Endodermal cell (in vitro differentiated cells): ENCODE results near the gene ARHGAP26. TPM values are rescaled to one million over a fixed set of nuclear protein-coding genes. Genes with fewer than 3 reads are reported as not detected.

Source experiments
- DNase-seq: peaks from one replicate; pipeline ENCODE4 v3.0.0-alpha.2; 2017
- H3K27ac ChIP-seq: 2 replicates; pipeline ENCODE4 v1.5.1; 2013; ENCODE audit warnings: mild to moderate bottlenecking, low read depth, low read length, moderate library complexity
- H3K27me3 ChIP-seq: 2 replicates; pipeline ENCODE4 v1.6.1; 2013; ENCODE audit warnings: mild to moderate bottlenecking, low read length, moderate library complexity; ENCODE audit not compliant: insufficient read depth, control insufficient read depth, poor library complexity, severe bottlenecking
- H3K36me3 ChIP-seq: 2 replicates; pipeline ENCODE4 v1.7.0; 2013; ENCODE audit warnings: mild to moderate bottlenecking, low read length, moderate library complexity; ENCODE audit not compliant: control insufficient read depth, insufficient read depth
- H3K4me1 ChIP-seq: one replicate; pipeline ENCODE4 v1.7.0; 2013; ENCODE audit warnings: low read length; ENCODE audit not compliant: control insufficient read depth, insufficient read depth
- H3K4me3 ChIP-seq: 2 replicates; pipeline ENCODE4 v1.5.1; 2013; ENCODE audit warnings: mild to moderate bottlenecking, low read length, moderate library complexity
- H3K9ac ChIP-seq: 2 replicates; pipeline ENCODE4 v1.6.1; 2013; ENCODE audit warnings: mild to moderate bottlenecking, low read length, moderate library complexity; ENCODE audit not compliant: poor library complexity, severe bottlenecking; ENCODE audit errors: extremely low read depth
- H3K9me3 ChIP-seq: 2 replicates; pipeline ENCODE4 v1.6.1; 2013; ENCODE audit warnings: mild to moderate bottlenecking, low read length, moderate library complexity; ENCODE audit not compliant: control insufficient read depth
- H3K27ac Mint-ChIP-seq: 2 replicates; pipeline ENCODE4 v1.8.0; 2020; ENCODE audit warnings: mixed read lengths
- H3K27me3 Mint-ChIP-seq: 2 replicates; pipeline ENCODE4 v1.8.0; 2021; ENCODE audit warnings: mild to moderate bottlenecking, mixed read lengths; ENCODE audit not compliant: insufficient read depth
- H3K36me3 Mint-ChIP-seq: 2 replicates; pipeline ENCODE4 v1.8.0; 2020; ENCODE audit warnings: low read depth, mixed read lengths
- H3K4me1 Mint-ChIP-seq: 2 replicates; pipeline ENCODE4 v1.8.0; 2020; ENCODE audit warnings: mixed read lengths
- H3K4me3 Mint-ChIP-seq: 2 replicates; pipeline ENCODE4 v1.8.0; 2020; ENCODE audit warnings: mild to moderate bottlenecking, moderate library complexity, mixed read lengths
- H3K9me3 Mint-ChIP-seq: 2 replicates; pipeline ENCODE4 v1.8.0; 2020; ENCODE audit warnings: mild to moderate bottlenecking, mixed read lengths
- CTCF ChIP-seq: fragments of 200-600 bp; sonication (generic); conservative IDR thresholded peaks from 2 replicates; pipeline ENCODE4 v1.5.0; 2021; ENCODE audit warnings: antibody characterized with exemption, mild to moderate bottlenecking
- WGBS, 2 experiments: methylation state at CpG; one replicate each; pipeline versions ENCODE4 v1.1.5 to v1.1.7; 2013; ENCODE audit warnings: missing lambda C conversion rate in 2 of 2, mixed read lengths in 1 of 2; ENCODE audit not compliant: insufficient coverage in 1 of 2, insufficient read length in 1 of 2; 5-methylcytosine and 5-hydroxymethylcytosine counted together
- total RNA-seq, 2 donors: library from RNA; stranded (reverse); fragmentation: NEBNext Ultra II Directional in 1 of 2; extraction: Animal tissue kit (Norgen Biotek cat#: 25700) in 1 of 2; gene quantifications; 2 replicates in 1 of 2; 3 replicates in 1 of 2; pipeline ENCODE4 v1.2.1, GENCODE V29; 2021

ARHGAP26 gene
- total RNA-seq, 2 donors from 2014 or later: 49.2 to 60.5 TPM

GRCh38 chr5:143065996-143066522, 295.9 kb downstream of the ARHGAP26 start:
- peaks cover 6% of the 10 kb centered on the region for H3K9me3 ChIP-seq
- Mint-ChIP-seq H3K27me3 (no peaks in the 10 kb centered on the region), H3K4me3 (no peak overlapping the region), H3K9me3 (peaks cover 8% of the 10 kb centered on the region), H3K27ac (no peak overlapping the region), H3K36me3 (peaks cover 44% of the 10 kb centered on the region), H3K4me1 (peaks cover 42% of the 10 kb centered on the region)
- no peak overlapping the region for H3K4me3 ChIP-seq
- no peaks in the 10 kb centered on the region for H3K27me3 ChIP-seq
- H3K36me3 ChIP-seq: peaks cover 4% of the 10 kb centered on the region
- no peak overlapping the region for H3K27ac ChIP-seq
- H3K9ac ChIP-seq: no peak overlapping the region
- peaks cover 11% of the 10 kb centered on the region for H3K4me1 ChIP-seq
- DNase-seq: no peak
- WGBS, 2 experiments: 96 to 98% methylated on average over 5 to 7 of the region's 7 CpGs
- no peak for TF ChIP-seq CTCF

GRCh38 chr5:143066556-143067281, 296.5 kb downstream of the ARHGAP26 start:
- H3K9ac ChIP-seq: no peak overlapping the region
- H3K9me3 Mint-ChIP-seq: peaks cover 15% of the 10 kb centered on the region
- no peak overlapping the region for H3K27ac Mint-ChIP-seq
- no peak overlapping the region for H3K4me3 Mint-ChIP-seq
- H3K27ac ChIP-seq: no peak overlapping the region
- peaks cover 40% of the 10 kb centered on the region for H3K4me1 Mint-ChIP-seq
- peaks cover 13% of the 10 kb centered on the region for H3K9me3 ChIP-seq
- no peak for TF ChIP-seq CTCF
- peaks cover 47% of the 10 kb centered on the region for H3K36me3 Mint-ChIP-seq
- peaks cover 11% of the 10 kb centered on the region for H3K4me1 ChIP-seq
- H3K27me3 Mint-ChIP-seq: no peaks in the 10 kb centered on the region
- no peaks in the 10 kb centered on the region for H3K27me3 ChIP-seq
- no peak overlapping the region for H3K4me3 ChIP-seq
- H3K36me3 ChIP-seq: peaks cover 4% of the 10 kb centered on the region
- WGBS, 2 experiments: 85% methylated on average over 8 of the region's 8 CpGs; no CpG with 5 or more reads in 1 of the 2 experiments
- DNase-seq: no peak

GRCh38 chr5:143068712-143069111, 298.5 kb downstream of the ARHGAP26 start:
- Mint-ChIP-seq H3K36me3 (peaks cover 49% of the 10 kb centered on the region), H3K27me3 (no peaks in the 10 kb centered on the region), H3K27ac (no peak overlapping the region), H3K4me1 (peaks cover 29% of the 10 kb centered on the region), H3K4me3 (no peak overlapping the region), H3K9me3 (peaks cover 24% of the 10 kb centered on the region)
- Histone ChIP-seq H3K36me3 (peaks cover 4% of the 10 kb centered on the region), H3K9ac (no peak overlapping the region), H3K27me3 (no peaks in the 10 kb centered on the region), H3K4me3 (no peak overlapping the region), H3K9me3 (peaks cover 23% of the 10 kb centered on the region), H3K4me1 (peaks cover 11% of the 10 kb centered on the region), H3K27ac (no peak overlapping the region)
- no peak for DNase-seq
- no peak for TF ChIP-seq CTCF
